COLO829 (cell line): ENCODE data around the gene LYPD1.

Experiments used
- DNase-seq: peaks from one replicate; pipeline ENCODE4 v3.0.0; 2012; ENCODE audit warnings: low spot score

The LYPD1 gene

GRCh38 chr2:132595186-132595585 is 74.8 kb downstream of the LYPD1 start:
- DNase-seq = no peak
